ENCODE measurements around the gene GALNTL6. TPM values are rescaled to one million over a fixed set of nuclear protein-coding genes. Genes with fewer than 3 reads are reported as not detected.

The GALNTL6 gene
- polyA plus RNA-seq, 4 donors: 0.30 to 0.45 (median 0.31) TPM; not detected in 1

GRCh38 chr4:171919314-171919713 lies 106.1 kb downstream of the GALNTL6 start:
- FAIRE-seq: no peak
- no peak overlapping the region for H3K4me3 ChIP-seq (ENCODE audit: low read depth in 1 of 3, low read length in 3 of 3)
- no peaks in the 10 kb centered on the region for H3K27me3 ChIP-seq (ENCODE audit: control insufficient read depth in 3 of 3, insufficient read depth in 3 of 3, low read length in 3 of 3)
- H3K36me3 ChIP-seq (ENCODE audit: control insufficient read depth in 3 of 3, insufficient read depth in 2 of 3, low read depth in 1 of 3, low read length in 3 of 3): no peaks in the 10 kb centered on the region
- DNase-seq: no peak
- 51 to 72% (median 71%) methylated on average over 2 of the region's 2 CpGs for WGBS, 3 donors
- H3K4me1 ChIP-seq (ENCODE audit: control insufficient read depth in 3 of 3, insufficient read depth in 2 of 3, low read depth in 1 of 3, low read length in 2 of 3): no peaks in the 10 kb centered on the region
- no peak overlapping the region for H3K27ac ChIP-seq (ENCODE audit: low read depth in 1 of 3, low read length in 2 of 3)
- H3K9me3 ChIP-seq (ENCODE audit: control insufficient read depth in 2 of 2, insufficient read depth in 1 of 2, low read depth in 1 of 2, low read length in 1 of 2): no peaks in the 10 kb centered on the region

- 74 to 84% (median 78%) methylated on average over 3 of the region's 3 CpGs for WGBS, 3 donors
- H3K36me3 ChIP-seq (ENCODE audit: control insufficient read depth in 3 of 3, insufficient read depth in 2 of 3, low read depth in 1 of 3, low read length in 3 of 3): no peaks in the 10 kb centered on the region
- FAIRE-seq: no peak
Observed at GRCh38 chr4:171920901-171921300, 107.7 kb downstream of the GALNTL6 start.

GRCh38 chr4:171924746-171925376 lies 111.7 kb downstream of the GALNTL6 start:
- Histone ChIP-seq H3K4me3 (ENCODE audit: low read depth in 1 of 3, low read length in 3 of 3) (no peak overlapping the region), H3K27me3 (ENCODE audit: control insufficient read depth in 3 of 3, insufficient read depth in 3 of 3, low read length in 3 of 3) (no peaks in the 10 kb centered on the region), H3K4me1 (ENCODE audit: control insufficient read depth in 3 of 3, insufficient read depth in 2 of 3, low read depth in 1 of 3, low read length in 2 of 3) (no peaks in the 10 kb centered on the region), H3K27ac (ENCODE audit: low read depth in 1 of 3, low read length in 2 of 3) (no peak overlapping the region), H3K36me3 (ENCODE audit: control insufficient read depth in 3 of 3, insufficient read depth in 2 of 3, low read depth in 1 of 3, low read length in 3 of 3) (no peaks in the 10 kb centered on the region), H3K9me3 (ENCODE audit: control insufficient read depth in 2 of 2, insufficient read depth in 1 of 2, low read depth in 1 of 2, low read length in 1 of 2) (no peaks in the 10 kb centered on the region)
- whole genome bisulfite sequencing, 3 donors: 63 to 77% (median 67%) methylated on average over 5 of the region's 5 CpGs
- DNase-seq (no peak), FAIRE-seq (no peak)

More at GRCh38 chr4:171920901-171921300, 107.7 kb downstream of the GALNTL6 start:
- Histone ChIP-seq H3K27me3 (ENCODE audit: control insufficient read depth in 3 of 3, insufficient read depth in 3 of 3, low read length in 3 of 3) (no peaks in the 10 kb centered on the region), H3K4me1 (ENCODE audit: control insufficient read depth in 3 of 3, insufficient read depth in 2 of 3, low read depth in 1 of 3, low read length in 2 of 3) (no peaks in the 10 kb centered on the region), H3K9me3 (ENCODE audit: control insufficient read depth in 2 of 2, insufficient read depth in 1 of 2, low read depth in 1 of 2, low read length in 1 of 2) (no peaks in the 10 kb centered on the region), H3K4me3 (ENCODE audit: low read depth in 1 of 3, low read length in 3 of 3) (no peak overlapping the region), H3K27ac (ENCODE audit: low read depth in 1 of 3, low read length in 2 of 3) (no peak overlapping the region)
- DNase-seq: no peak

GRCh38 chr4:171928336-171928735 lies 115.1 kb downstream of the GALNTL6 start:
- DNase-seq: no peak
- Histone ChIP-seq H3K27me3 (ENCODE audit: control insufficient read depth in 3 of 3, insufficient read depth in 3 of 3, low read length in 3 of 3) (no peaks in the 10 kb centered on the region), H3K36me3 (ENCODE audit: control insufficient read depth in 3 of 3, insufficient read depth in 2 of 3, low read depth in 1 of 3, low read length in 3 of 3) (no peaks in the 10 kb centered on the region), H3K4me3 (ENCODE audit: low read depth in 1 of 3, low read length in 3 of 3) (no peak overlapping the region), H3K9me3 (ENCODE audit: control insufficient read depth in 2 of 2, insufficient read depth in 1 of 2, low read depth in 1 of 2, low read length in 1 of 2) (no peaks in the 10 kb centered on the region), H3K4me1 (ENCODE audit: control insufficient read depth in 3 of 3, insufficient read depth in 2 of 3, low read depth in 1 of 3, low read length in 2 of 3) (no peaks in the 10 kb centered on the region), H3K27ac (ENCODE audit: low read depth in 1 of 3, low read length in 2 of 3) (no peak overlapping the region)
- FAIRE-seq: no peak
- 80 to 86% (median 82%) methylated on average over 4 of the region's 4 CpGs for WGBS, 3 donors

- DNase-seq: no peak
- no peaks in the 10 kb centered on the region for H3K9me3 ChIP-seq (ENCODE audit: control insufficient read depth in 2 of 2, insufficient read depth in 1 of 2, low read depth in 1 of 2, low read length in 1 of 2)
- H3K36me3 ChIP-seq (ENCODE audit: control insufficient read depth in 3 of 3, insufficient read depth in 2 of 3, low read depth in 1 of 3, low read length in 3 of 3): no peaks in the 10 kb centered on the region
- no peak for FAIRE-seq
- no peaks in the 10 kb centered on the region for H3K4me1 ChIP-seq (ENCODE audit: control insufficient read depth in 3 of 3, insufficient read depth in 2 of 3, low read depth in 1 of 3, low read length in 2 of 3)
- no peak overlapping the region for H3K27ac ChIP-seq (ENCODE audit: low read depth in 1 of 3, low read length in 2 of 3)
- WGBS, 3 donors: 89 to 100% (median 94%) methylated on average over 11 of the region's 11 CpGs
- H3K4me3 ChIP-seq (ENCODE audit: low read depth in 1 of 3, low read length in 3 of 3): no peak overlapping the region
- no peaks in the 10 kb centered on the region for H3K27me3 ChIP-seq (ENCODE audit: control insufficient read depth in 3 of 3, insufficient read depth in 3 of 3, low read length in 3 of 3)
Observed at GRCh38 chr4:171929477-171929876, 116.3 kb downstream of the GALNTL6 start.

GRCh38 chr4:171929907-171930306 lies 116.7 kb downstream of the GALNTL6 start:
- H3K9me3 ChIP-seq (ENCODE audit: control insufficient read depth in 2 of 2, insufficient read depth in 1 of 2, low read depth in 1 of 2, low read length in 1 of 2): no peaks in the 10 kb centered on the region
- H3K4me3 ChIP-seq (ENCODE audit: low read depth in 1 of 3, low read length in 3 of 3): no peak overlapping the region
- 86 to 93% (median 89%) methylated on average over 8 of the region's 8 CpGs for WGBS, 3 donors
- no peak for FAIRE-seq
- no peaks in the 10 kb centered on the region for H3K4me1 ChIP-seq (ENCODE audit: control insufficient read depth in 3 of 3, insufficient read depth in 2 of 3, low read depth in 1 of 3, low read length in 2 of 3)
- H3K27ac ChIP-seq (ENCODE audit: low read depth in 1 of 3, low read length in 2 of 3): no peak overlapping the region
- DNase-seq: no peak
- H3K27me3 ChIP-seq (ENCODE audit: control insufficient read depth in 3 of 3, insufficient read depth in 3 of 3, low read length in 3 of 3): no peaks in the 10 kb centered on the region
- H3K36me3 ChIP-seq (ENCODE audit: control insufficient read depth in 3 of 3, insufficient read depth in 2 of 3, low read depth in 1 of 3, low read length in 3 of 3): no peaks in the 10 kb centered on the region

GRCh38 chr4:171932238-171932637 lies 119.0 kb downstream of the GALNTL6 start:
- DNase-seq: no peak
- H3K27me3 ChIP-seq (ENCODE audit: control insufficient read depth in 3 of 3, insufficient read depth in 3 of 3, low read length in 3 of 3): no peaks in the 10 kb centered on the region
- FAIRE-seq: no peak
- H3K4me3 ChIP-seq (ENCODE audit: low read depth in 1 of 3, low read length in 3 of 3): no peak overlapping the region
- no peaks in the 10 kb centered on the region for H3K4me1 ChIP-seq (ENCODE audit: control insufficient read depth in 3 of 3, insufficient read depth in 2 of 3, low read depth in 1 of 3, low read length in 2 of 3)
- H3K36me3 ChIP-seq (ENCODE audit: control insufficient read depth in 3 of 3, insufficient read depth in 2 of 3, low read depth in 1 of 3, low read length in 3 of 3): no peaks in the 10 kb centered on the region
- WGBS, 3 donors: 19 to 61% (median 33%) methylated on average over 6 of the region's 6 CpGs
- no peaks in the 10 kb centered on the region for H3K9me3 ChIP-seq (ENCODE audit: control insufficient read depth in 2 of 2, insufficient read depth in 1 of 2, low read depth in 1 of 2, low read length in 1 of 2)
- H3K27ac ChIP-seq (ENCODE audit: low read depth in 1 of 3, low read length in 2 of 3): no peak overlapping the region

- 86 to 93% (median 88%) methylated on average over 6 of the region's 6 CpGs for WGBS, 3 donors
- no peaks in the 10 kb centered on the region for H3K27me3 ChIP-seq (ENCODE audit: control insufficient read depth in 3 of 3, insufficient read depth in 3 of 3, low read length in 3 of 3)
Observed at GRCh38 chr4:171940656-171941055, 127.5 kb downstream of the GALNTL6 start.

GRCh38 chr4:171947400-171947799 lies 134.2 kb downstream of the GALNTL6 start:
- H3K9me3 ChIP-seq (ENCODE audit: control insufficient read depth in 2 of 2, insufficient read depth in 1 of 2, low read depth in 1 of 2, low read length in 1 of 2): no peaks in the 10 kb centered on the region
- H3K36me3 ChIP-seq (ENCODE audit: control insufficient read depth in 3 of 3, insufficient read depth in 2 of 3, low read depth in 1 of 3, low read length in 3 of 3): no peaks in the 10 kb centered on the region
- DNase-seq: no peak
- H3K4me3 ChIP-seq (ENCODE audit: low read depth in 1 of 3, low read length in 3 of 3): no peak overlapping the region
- no peaks in the 10 kb centered on the region for H3K27me3 ChIP-seq (ENCODE audit: control insufficient read depth in 3 of 3, insufficient read depth in 3 of 3, low read length in 3 of 3)
- H3K4me1 ChIP-seq (ENCODE audit: control insufficient read depth in 3 of 3, insufficient read depth in 2 of 3, low read depth in 1 of 3, low read length in 2 of 3): no peaks in the 10 kb centered on the region
- no peak for FAIRE-seq
- no peak overlapping the region for H3K27ac ChIP-seq (ENCODE audit: low read depth in 1 of 3, low read length in 2 of 3)

More at GRCh38 chr4:171940656-171941055, 127.5 kb downstream of the GALNTL6 start:
- DNase-seq (no peak), FAIRE-seq (no peak)
- no peaks in the 10 kb centered on the region for H3K4me1 ChIP-seq (ENCODE audit: control insufficient read depth in 3 of 3, insufficient read depth in 2 of 3, low read depth in 1 of 3, low read length in 2 of 3)
- H3K4me3 ChIP-seq (ENCODE audit: low read depth in 1 of 3, low read length in 3 of 3): no peak overlapping the region
- H3K9me3 ChIP-seq (ENCODE audit: control insufficient read depth in 2 of 2, insufficient read depth in 1 of 2, low read depth in 1 of 2, low read length in 1 of 2): no peaks in the 10 kb centered on the region
- no peaks in the 10 kb centered on the region for H3K36me3 ChIP-seq (ENCODE audit: control insufficient read depth in 3 of 3, insufficient read depth in 2 of 3, low read depth in 1 of 3, low read length in 3 of 3)
- H3K27ac ChIP-seq (ENCODE audit: low read depth in 1 of 3, low read length in 2 of 3): no peak overlapping the region

Measured in small intestine (tissue), 7 donors.